ENCODE results near the gene SPATC1L. TPM values are rescaled to one million over a fixed set of nuclear protein-coding genes. Genes with fewer than 3 reads are reported as not detected.

The SPATC1L gene
- total and polyA plus RNA-seq, 2 of the 8 experiments (the other 6 are each of a cell fraction or from before 2014, with no cell fraction given), result 24.9 to 50.0 TPM

- no peak overlapping the region for H3K9ac ChIP-seq (replicated peaks in 1 of 4; ENCODE audit: extremely low read depth in 1 of 4, low read depth in 3 of 4, low read length in 3 of 4)
- no peak overlapping the region for H3K4me2 ChIP-seq (ENCODE audit: insufficient read depth in 1 of 2, low read depth in 2 of 2, low read length in 2 of 2)
- H2AFZ ChIP-seq (ENCODE audit: low read length), result no peak overlapping the region
- ChIA-PET CTCF (ENCODE audit: partially characterized antibody) (interaction anchor here (0.7 to 1.8 kb wide), 5 partner anchors 16 to 266 kb away, joined by 3 to 7 read pairs (median 4); no protein-coding TSS in a partner anchor), POLR2A (ENCODE audit: partially characterized antibody) (interaction anchor here (0.9 kb wide), 1 partner anchor 15 kb away, joined by 3 read pairs; no protein-coding TSS in a partner anchor)
- no peak overlapping the region for H2BK12ac ChIP-seq (ENCODE audit: low read depth, low read length)
- H3K56ac ChIP-seq (replicated peaks; ENCODE audit: insufficient read length, low read depth, low read length), result no peak overlapping the region
- no peak overlapping the region for H3K18ac ChIP-seq (ENCODE audit: extremely low read depth, low read length)
- no peak overlapping the region for H3K14ac ChIP-seq (ENCODE audit: insufficient read length)
- FAIRE-seq, result no peak
- H4K20me1 ChIP-seq (replicated peaks in 1 of 2; ENCODE audit: control insufficient read depth in 1 of 2, insufficient read depth in 2 of 2, low read length in 2 of 2), result peaks cover 0 to 4% of the 10 kb centered on the region in 2 experiments
- no peak overlapping the region for H2BK15ac ChIP-seq (ENCODE audit: low read length)
- no peak overlapping the region for H3K23ac ChIP-seq (ENCODE audit: insufficient read length)
- no peak overlapping the region for H3K4me3 ChIP-seq (ENCODE audit: extremely low read depth in 1 of 4, insufficient read depth in 2 of 4, low read depth in 3 of 4, low read length in 4 of 4)
- WGBS, 2 experiments (ENCODE audit: extremely low coverage in 1 of 2, insufficient coverage in 1 of 2, insufficient read length in 1 of 2, insufficient replicate concordance in 2 of 2, low coverage in 1 of 2, low lambda C conversion rate in 2 of 2, missing lambda C conversion rate in 1 of 2), result 92% methylated on average over 15 of the region's 15 CpGs; no CpG with 5 or more reads in 1 of the 2 experiments
- H3K27me3 ChIP-seq (replicated peaks in 1 of 4; ENCODE audit: control insufficient read depth in 3 of 4, extremely low read depth in 1 of 4, insufficient read depth in 3 of 4, low read length in 3 of 4), result no peaks in the 10 kb centered on the region; a peak in 1 of 7 replicates
- no peak for DNase-seq (ENCODE audit: low read depth in 1 of 2, low spot score in 2 of 2)
- no peak overlapping the region for H3K4ac ChIP-seq (replicated peaks; ENCODE audit: insufficient read length, low read depth, low read length)
- H3K79me2 ChIP-seq (ENCODE audit: control insufficient read depth in 1 of 2, insufficient read depth in 2 of 2, low read length in 2 of 2), result no peaks in the 10 kb centered on the region
- no peak overlapping the region; the same call in 1 of the 2 replicates for H2BK5ac ChIP-seq (ENCODE audit: low read depth, low read length)
- no peak overlapping the region for H4K8ac ChIP-seq (ENCODE audit: extremely low read depth, insufficient read depth, low read length)
- H2BK120ac ChIP-seq (replicated peaks; ENCODE audit: low read depth, low read length), result no peak overlapping the region
- no peak for TF ChIP-seq CBX8 (IDR thresholded peaks at IDR 0.05; ENCODE audit: borderline replicate concordance, low read depth, low read length)
- no peak for TF ChIP-seq CHD1 (IDR thresholded peaks at IDR 0.05; ENCODE audit: low read depth, low read length)
- no peak for TF ChIP-seq GABPA (IDR thresholded peaks at IDR 0.05; ENCODE audit: borderline replicate concordance, insufficient read depth, low read length)
- TF ChIP-seq SP2 (IDR thresholded peaks at IDR 0.05; ENCODE audit: low read length), result no peak
- TF ChIP-seq PHF8 (conservative IDR thresholded peaks at IDR 0.05; ENCODE audit: low read depth, low read length), result no peak
- no peak for TF ChIP-seq CHD2 (IDR thresholded peaks at IDR 0.05; ENCODE audit: low read length)
- TF ChIP-seq HDAC2 (IDR thresholded peaks at IDR 0.05; ENCODE audit: borderline replicate concordance in 1 of 2, low read depth in 2 of 2, low read length in 2 of 2), result no peak
- TF ChIP-seq FOSL1 (IDR thresholded peaks at IDR 0.05; ENCODE audit: insufficient read depth, low read depth, low read length), result no peak
- no peak for TF ChIP-seq JUN (IDR thresholded peaks at IDR 0.05; ENCODE audit: low read depth, low read length)
- TF ChIP-seq TAF1 (IDR thresholded peaks at IDR 0.05; ENCODE audit: low read depth, low read length), result no peak
- TF ChIP-seq ASH2L (IDR thresholded peaks at IDR 0.05; ENCODE audit: low read length), result no peak
- TF ChIP-seq SP4 (IDR thresholded peaks at IDR 0.05; ENCODE audit: low read length), result no peak
- TF ChIP-seq EGR1 (IDR thresholded peaks at IDR 0.05; ENCODE audit: borderline replicate concordance, low read depth, low read length), result no peak
- no peak overlapping the region for H2AK5ac ChIP-seq (ENCODE audit: low read depth, low read length)
- H3K23me2 ChIP-seq (ENCODE audit: low read depth, low read length), result no peaks in the 10 kb centered on the region
- no peak overlapping the region for H4K5ac ChIP-seq (ENCODE audit: insufficient read length, low read depth, low read length)
- peaks cover 0 to 11% (median 6%) of the 10 kb centered on the region in 4 experiments; a peak in 5 of 7 replicates for H3K4me1 ChIP-seq (replicated peaks in 1 of 4; ENCODE audit: control insufficient read depth in 3 of 4, insufficient read depth in 4 of 4, low read length in 3 of 4)
- H3K36me3 ChIP-seq (ENCODE audit: control insufficient read depth in 2 of 4, insufficient read depth in 4 of 4, low read length in 3 of 4), result peaks cover 0 to 19% (median 8%) of the 10 kb centered on the region in 4 experiments; a peak in 5 of 8 replicates
- H2BK20ac ChIP-seq (ENCODE audit: low read length), result no peak overlapping the region
- H3K79me1 ChIP-seq (ENCODE audit: low read depth, low read length), result no peaks in the 10 kb centered on the region; the same call in 1 of the 2 replicates
- H3K9me3 ChIP-seq (ENCODE audit: insufficient read depth in 2 of 2, low read depth in 1 of 2, low read length in 1 of 2), result peaks cover 4 to 26% of the 10 kb centered on the region in 2 experiments; a peak in 2 of 4 replicates
- no peak overlapping the region for H4K91ac ChIP-seq (replicated peaks; ENCODE audit: insufficient read length, low read length)
- no peak overlapping the region for H3K27ac ChIP-seq (ENCODE audit: low read depth, low read length)
These were observed 26.2 kb downstream of the SPATC1L start for GRCh38 chr21:46157987-46158451.
